ENCODE data around the gene SH2D4B. TPM values are rescaled to one million over a fixed set of nuclear protein-coding genes. Genes with fewer than 3 reads are reported as not detected.

Gene SH2D4B
- total and polyA plus RNA-seq, 10 of the 15 experiments (the other 5 are each of a cell fraction or from before 2014, with no cell fraction given), result 0.04 to 0.21 (median 0.13) TPM; not detected in 5

GRCh38 chr10:80545258-80545881 lies 7.7 kb downstream of the SH2D4B start (continued):
- TF ChIP-seq E4F1 (IDR thresholded peaks at IDR 0.05; ENCODE audit: borderline replicate concordance, partially characterized antibody) (no peak), ATF7 (IDR thresholded peaks at IDR 0.05; ENCODE audit: low read depth) (no peak), NFXL1 (IDR thresholded peaks at IDR 0.05; ENCODE audit: borderline replicate concordance) (no peak), ATF3 (IDR thresholded peaks at IDR 0.05; ENCODE audit: borderline replicate concordance, extremely low read depth, low read depth, low read length) (no peak), MTA3 (IDR thresholded peaks at IDR 0.05; ENCODE audit: borderline replicate concordance, low read length) (no peak), NBN (IDR thresholded peaks at IDR 0.05) (no peak), ZZZ3 (IDR thresholded peaks at IDR 0.05; ENCODE audit: control insufficient read depth, insufficient read length, low read depth) (no peak), CHD4 (IDR thresholded peaks at IDR 0.05) (no peak), MAX (IDR thresholded peaks at IDR 0.05; ENCODE audit: low read depth, low read length) (no peak)
